Mucosa of rectum (tissue), 2 donors: ENCODE measurements around the gene PRKCA.

ENCODE experiments used
- H3K27ac ChIP-seq, 2 donors: one replicate each; pipeline ENCODE4 v1.7.0; 2013; ENCODE audit warnings: inconsistent platforms in 2 of 2, low read depth in 2 of 2, low read length in 2 of 2
- H3K27me3 ChIP-seq, 2 donors: one replicate each; pipeline ENCODE4 v1.7.0; 2013; ENCODE audit warnings: low read length in 2 of 2; ENCODE audit not compliant: control insufficient read depth in 2 of 2, insufficient read depth in 2 of 2
- H3K36me3 ChIP-seq, 2 donors: one replicate each; pipeline ENCODE4 v1.7.0; 2013; ENCODE audit warnings: low read length in 2 of 2; ENCODE audit not compliant: control insufficient read depth in 2 of 2, insufficient read depth in 2 of 2
- H3K4me1 ChIP-seq, 2 donors: one replicate each; pipeline ENCODE4 v1.7.0; 2013; ENCODE audit warnings: low read length in 2 of 2, mild to moderate bottlenecking in 1 of 2; ENCODE audit not compliant: control insufficient read depth in 2 of 2, insufficient read depth in 2 of 2
- H3K4me3 ChIP-seq, 2 donors: one replicate each; pipeline ENCODE4 v1.7.0; 2013; ENCODE audit warnings: low read length in 2 of 2
- H3K9ac ChIP-seq, 2 donors: one replicate each; pipeline ENCODE4 v1.7.0; 2013; ENCODE audit warnings: low read length in 2 of 2, low read depth in 1 of 2, mild to moderate bottlenecking in 1 of 2
- H3K9me3 ChIP-seq, 2 donors: one replicate each; pipeline ENCODE4 v1.7.0; 2013; ENCODE audit warnings: low read length in 2 of 2; ENCODE audit not compliant: control insufficient read depth in 2 of 2
- donor health status: healthy.
- donor health status: Normal muscosa, but diverticular disease.

Gene PRKCA

GRCh38 chr17:66431910-66432309 is 129.5 kb downstream of the PRKCA start:
- H3K9me3 ChIP-seq, result no peaks in the 10 kb centered on the region
- H3K4me3 ChIP-seq, result no peak overlapping the region
- no peaks in the 10 kb centered on the region for H3K36me3 ChIP-seq
- H3K27ac ChIP-seq, result no peak overlapping the region
- H3K4me1 ChIP-seq, result no peaks in the 10 kb centered on the region
- H3K27me3 ChIP-seq, result no peaks in the 10 kb centered on the region
- H3K9ac ChIP-seq, result no peak overlapping the region

GRCh38 chr17:66432411-66432957 is 130.1 kb downstream of the PRKCA start:
- no peaks in the 10 kb centered on the region for H3K4me1 ChIP-seq
- H3K9me3 ChIP-seq, result no peaks in the 10 kb centered on the region
- H3K36me3 ChIP-seq, result no peaks in the 10 kb centered on the region
- H3K27me3 ChIP-seq, result no peaks in the 10 kb centered on the region
- H3K27ac ChIP-seq, result no peak overlapping the region
- H3K9ac ChIP-seq, result no peak overlapping the region
- no peak overlapping the region for H3K4me3 ChIP-seq

- H3K9me3 ChIP-seq, result no peaks in the 10 kb centered on the region
- no peak overlapping the region for H3K9ac ChIP-seq
- H3K27ac ChIP-seq, result no peak overlapping the region
- no peaks in the 10 kb centered on the region for H3K4me1 ChIP-seq
- no peaks in the 10 kb centered on the region for H3K27me3 ChIP-seq
- H3K4me3 ChIP-seq, result no peak overlapping the region
- H3K36me3 ChIP-seq, result no peaks in the 10 kb centered on the region
Observed at GRCh38 chr17:66432996-66433551, 130.7 kb downstream of the PRKCA start.

GRCh38 chr17:66435182-66435581 is 132.8 kb downstream of the PRKCA start:
- H3K36me3 ChIP-seq, result no peaks in the 10 kb centered on the region
- H3K9me3 ChIP-seq, result no peaks in the 10 kb centered on the region
- H3K4me1 ChIP-seq, result no peaks in the 10 kb centered on the region
- no peaks in the 10 kb centered on the region for H3K27me3 ChIP-seq
- no peak overlapping the region for H3K9ac ChIP-seq
- no peak overlapping the region for H3K4me3 ChIP-seq
- H3K27ac ChIP-seq, result no peak overlapping the region

GRCh38 chr17:66436631-66437030 is 134.2 kb downstream of the PRKCA start:
- Histone ChIP-seq H3K9ac (no peak overlapping the region), H3K4me1 (no peaks in the 10 kb centered on the region), H3K27ac (no peak overlapping the region), H3K27me3 (no peaks in the 10 kb centered on the region), H3K4me3 (no peak overlapping the region), H3K9me3 (no peaks in the 10 kb centered on the region), H3K36me3 (no peaks in the 10 kb centered on the region)

GRCh38 chr17:66437476-66438026 is 135.1 kb downstream of the PRKCA start:
- Histone ChIP-seq H3K27ac (no peak overlapping the region), H3K4me3 (no peak overlapping the region), H3K4me1 (peaks cover 0 to 2% of the 10 kb centered on the region in 2 donors), H3K36me3 (no peaks in the 10 kb centered on the region), H3K27me3 (no peaks in the 10 kb centered on the region), H3K9ac (no peak overlapping the region), H3K9me3 (no peaks in the 10 kb centered on the region)

- H3K27ac ChIP-seq, result no peak overlapping the region
- no peak overlapping the region for H3K9ac ChIP-seq
- peaks cover 0 to 2% of the 10 kb centered on the region in 2 donors for H3K4me1 ChIP-seq
- no peak overlapping the region for H3K4me3 ChIP-seq
- H3K9me3 ChIP-seq, result no peaks in the 10 kb centered on the region
- H3K27me3 ChIP-seq, result no peaks in the 10 kb centered on the region
- H3K36me3 ChIP-seq, result no peaks in the 10 kb centered on the region
Observed at GRCh38 chr17:66438101-66438500, 135.7 kb downstream of the PRKCA start.

GRCh38 chr17:66441101-66441661 is 138.8 kb downstream of the PRKCA start:
- H3K4me1 ChIP-seq, result peaks cover 0 to 2% of the 10 kb centered on the region in 2 donors
- no peaks in the 10 kb centered on the region for H3K27me3 ChIP-seq
- H3K9me3 ChIP-seq, result no peaks in the 10 kb centered on the region
- H3K9ac ChIP-seq, result no peak overlapping the region
- no peaks in the 10 kb centered on the region for H3K36me3 ChIP-seq
- H3K4me3 ChIP-seq, result no peak overlapping the region
- no peak overlapping the region for H3K27ac ChIP-seq

- H3K4me3 ChIP-seq, result no peak overlapping the region
- no peaks in the 10 kb centered on the region for H3K9me3 ChIP-seq
- H3K27me3 ChIP-seq, result no peaks in the 10 kb centered on the region
- no peak overlapping the region for H3K9ac ChIP-seq
- H3K27ac ChIP-seq, result no peak overlapping the region
- H3K4me1 ChIP-seq, result peaks cover 0 to 2% of the 10 kb centered on the region in 2 donors
- no peaks in the 10 kb centered on the region for H3K36me3 ChIP-seq
Observed at GRCh38 chr17:66443166-66443565, 140.8 kb downstream of the PRKCA start.

GRCh38 chr17:66443606-66444005 is 141.2 kb downstream of the PRKCA start:
- Histone ChIP-seq H3K4me1 (peaks cover 0 to 2% of the 10 kb centered on the region in 2 donors), H3K9ac (no peak overlapping the region), H3K4me3 (no peak overlapping the region), H3K36me3 (no peaks in the 10 kb centered on the region), H3K9me3 (no peaks in the 10 kb centered on the region), H3K27me3 (no peaks in the 10 kb centered on the region), H3K27ac (no peak overlapping the region)
